ENCODE results near the gene ITPR2. TPM values are rescaled to one million over a fixed set of nuclear protein-coding genes. Genes with fewer than 3 reads are reported as not detected.
"Not testable (repeated sequence)": the region's sequence is repeated elsewhere in the genome, so short reads cannot be mapped to it uniquely, and the experiment has no call there.

Gene ITPR2
- total RNA-seq, 1 donor, result 33.4 TPM

DNA sequence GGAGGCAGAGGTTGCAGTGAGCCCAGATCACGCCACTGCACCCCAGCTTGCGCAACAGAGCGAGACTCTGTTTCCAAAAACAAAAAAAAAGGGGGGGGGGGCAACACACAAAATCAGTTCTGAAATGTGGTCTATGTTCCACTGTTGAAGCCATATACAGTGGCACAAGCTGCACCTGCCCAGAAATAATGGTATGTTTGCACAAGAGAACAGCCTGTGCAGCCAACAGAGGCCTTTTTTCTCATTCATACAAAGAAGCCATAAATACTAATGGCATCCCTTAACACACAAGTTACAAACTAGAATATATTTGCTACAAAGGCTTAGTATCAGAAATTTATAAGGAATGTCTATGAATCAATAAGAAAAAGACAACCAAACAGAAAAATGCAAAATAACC is 37.1 kb downstream of the ITPR2 start:
- H3K27me3 ChIP-seq (ENCODE audit: insufficient read depth, low read length), result no peaks in the 10 kb centered on the region
- H3K9me3 ChIP-seq (ENCODE audit: low read depth, low read length), result no peaks in the 10 kb centered on the region
- H3K4me3 ChIP-seq (ENCODE audit: low read length), result no peak overlapping the region
- peaks cover 29% of the 10 kb centered on the region for H3K4me1 ChIP-seq (ENCODE audit: insufficient read depth, low read length)

DNA sequence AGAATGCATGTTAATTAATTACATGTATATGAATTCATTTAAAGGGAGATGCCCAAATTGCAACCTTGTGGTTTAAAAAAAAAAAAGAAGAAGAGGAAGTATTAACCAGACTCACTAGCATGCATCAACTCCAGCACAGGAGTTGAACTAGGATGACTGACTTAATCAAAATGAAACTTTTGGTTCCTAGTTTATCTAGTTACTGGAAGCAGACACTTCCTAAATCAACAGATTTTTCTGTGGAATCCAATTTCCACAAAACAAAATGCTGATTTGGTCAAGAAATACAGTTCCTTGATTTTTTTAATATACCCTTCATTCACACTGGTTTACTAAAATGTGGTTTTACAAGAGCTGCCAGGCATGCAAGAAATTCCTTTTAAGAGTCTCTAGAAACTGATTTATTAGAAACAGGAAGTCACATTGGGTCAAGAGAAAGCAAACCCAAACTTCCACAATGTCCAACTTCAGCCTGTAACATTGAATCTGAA is 41.6 kb downstream of the ITPR2 start:
- H3K9me3 ChIP-seq (ENCODE audit: low read depth, low read length), result no peaks in the 10 kb centered on the region
- H3K4me1 ChIP-seq (ENCODE audit: insufficient read depth, low read length), result peaks cover 23% of the 10 kb centered on the region
- H3K4me3 ChIP-seq (ENCODE audit: low read length), result no peak overlapping the region
- H3K27me3 ChIP-seq (ENCODE audit: insufficient read depth, low read length), result no peaks in the 10 kb centered on the region

DNA sequence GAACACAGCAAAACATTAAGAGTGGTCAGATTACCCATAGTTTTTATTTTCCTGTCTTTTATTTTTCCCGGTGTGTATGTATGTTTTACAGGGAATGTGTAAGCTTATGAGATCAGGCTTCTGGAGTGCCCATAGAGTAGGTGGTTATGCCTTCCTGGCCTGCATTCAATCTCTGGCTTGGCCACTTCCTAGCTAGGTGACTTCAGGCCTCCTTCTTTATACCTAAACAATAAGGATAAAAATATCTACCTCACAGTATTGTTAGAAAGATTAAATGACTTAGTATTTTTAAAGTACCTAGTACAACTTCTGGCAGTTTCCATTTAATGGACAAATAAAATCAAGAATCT is 42.4 kb downstream of the ITPR2 start:
- peaks cover 23% of the 10 kb centered on the region for H3K4me1 ChIP-seq (ENCODE audit: insufficient read depth, low read length)
- no peak overlapping the region for H3K4me3 ChIP-seq (ENCODE audit: low read length)
- no peaks in the 10 kb centered on the region for H3K27me3 ChIP-seq (ENCODE audit: insufficient read depth, low read length)
- no peaks in the 10 kb centered on the region for H3K9me3 ChIP-seq (ENCODE audit: low read depth, low read length)

DNA sequence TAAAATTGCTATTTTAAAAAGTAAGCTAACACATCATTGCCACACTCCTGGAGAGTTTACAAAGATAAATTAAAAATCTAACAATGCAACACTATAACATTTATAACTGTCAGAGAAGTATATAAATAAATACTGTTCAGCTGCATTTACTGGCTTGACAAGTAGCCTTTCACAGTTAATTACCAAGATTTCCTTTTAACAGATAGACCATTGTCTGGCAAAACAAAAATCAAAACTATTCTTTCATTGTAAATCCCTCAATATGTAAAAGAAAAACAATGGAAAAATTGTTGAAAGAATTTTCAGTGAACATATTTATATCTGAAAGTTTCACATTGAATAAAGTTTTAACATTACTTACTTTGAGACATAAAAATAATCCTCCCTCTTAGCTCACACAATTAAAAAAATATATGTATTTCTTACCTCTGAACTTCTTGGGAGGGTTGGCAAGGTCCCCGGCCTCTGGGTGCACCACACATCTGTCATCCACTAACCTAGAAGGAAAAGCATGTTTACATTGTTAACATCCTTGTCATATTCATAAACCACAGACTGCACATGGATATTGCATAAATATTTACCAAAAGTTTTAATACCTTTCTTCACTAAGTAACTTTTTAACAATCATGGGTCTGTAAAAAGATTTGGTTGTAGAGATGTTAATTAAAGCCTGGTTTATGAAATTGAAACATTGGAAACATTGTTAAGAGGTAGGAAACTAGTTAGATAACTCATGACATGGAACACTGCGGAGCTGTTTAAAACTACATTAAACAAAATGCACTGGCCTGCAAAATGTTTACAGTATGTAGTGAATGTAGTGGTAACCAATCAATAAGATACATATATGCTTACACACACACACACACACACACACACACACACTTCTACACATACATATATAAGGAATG is 43.0 kb downstream of the ITPR2 start:
- peaks cover 23% of the 10 kb centered on the region for H3K4me1 ChIP-seq (ENCODE audit: insufficient read depth, low read length)
- H3K27me3 ChIP-seq (ENCODE audit: insufficient read depth, low read length), result no peaks in the 10 kb centered on the region
- no peak overlapping the region for H3K4me3 ChIP-seq (ENCODE audit: low read length)
- no peaks in the 10 kb centered on the region for H3K9me3 ChIP-seq (ENCODE audit: low read depth, low read length)

DNA sequence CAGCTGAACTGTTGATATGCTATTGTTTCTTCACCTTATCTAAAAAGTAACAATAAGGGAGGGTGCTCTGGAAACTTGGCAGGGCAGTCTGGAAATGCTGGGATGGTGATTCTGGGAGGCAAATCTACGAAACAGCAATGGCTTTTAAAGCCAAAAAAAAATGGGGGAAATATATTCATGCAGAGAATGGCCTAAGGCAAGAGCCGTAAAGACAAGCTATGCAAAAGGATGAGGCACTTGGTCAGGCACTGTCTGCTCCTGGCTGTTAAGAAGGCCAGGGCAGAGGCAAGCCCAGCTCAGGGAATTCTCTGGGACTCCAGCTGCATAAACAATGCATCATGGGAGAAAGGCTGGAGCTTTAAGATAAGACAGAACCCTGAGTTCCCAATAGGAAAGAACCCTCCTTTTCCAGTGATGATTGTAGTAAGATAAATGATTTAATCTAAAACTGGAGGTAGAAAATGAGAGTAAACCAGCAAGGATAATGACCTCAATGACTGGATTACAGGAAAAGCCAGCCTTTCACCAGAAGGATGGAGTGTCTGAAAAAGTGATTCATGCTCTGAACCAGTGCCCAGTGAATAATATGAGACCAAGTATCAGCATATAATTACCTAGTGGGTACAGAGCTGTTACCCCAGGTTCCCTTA is 46.0 kb downstream of the ITPR2 start:
- Histone ChIP-seq H3K9me3 (ENCODE audit: low read depth, low read length) (no peaks in the 10 kb centered on the region), H3K4me3 (ENCODE audit: low read length) (no peak overlapping the region), H3K27me3 (ENCODE audit: insufficient read depth, low read length) (no peaks in the 10 kb centered on the region), H3K4me1 (ENCODE audit: insufficient read depth, low read length) (peaks cover 14% of the 10 kb centered on the region)

DNA sequence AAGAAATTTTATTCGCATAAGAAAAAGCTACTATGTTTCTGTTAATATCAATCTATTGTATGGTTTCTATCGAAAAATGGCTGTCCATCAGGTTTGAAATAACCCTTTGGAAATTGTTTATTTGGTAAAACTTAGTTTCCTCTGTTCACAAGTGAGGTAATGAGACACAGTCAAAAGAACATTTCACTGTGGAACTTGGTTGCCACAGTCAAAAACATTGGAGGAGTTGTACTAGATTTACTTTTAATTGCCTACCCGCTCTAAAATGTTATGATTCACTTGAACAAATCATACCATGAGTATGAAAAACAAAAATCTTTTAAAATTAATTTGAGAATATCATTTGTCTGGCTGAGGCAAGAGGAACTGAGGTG is 46.5 kb downstream of the ITPR2 start:
- no peaks in the 10 kb centered on the region for H3K27me3 ChIP-seq (ENCODE audit: insufficient read depth, low read length)

DNA sequence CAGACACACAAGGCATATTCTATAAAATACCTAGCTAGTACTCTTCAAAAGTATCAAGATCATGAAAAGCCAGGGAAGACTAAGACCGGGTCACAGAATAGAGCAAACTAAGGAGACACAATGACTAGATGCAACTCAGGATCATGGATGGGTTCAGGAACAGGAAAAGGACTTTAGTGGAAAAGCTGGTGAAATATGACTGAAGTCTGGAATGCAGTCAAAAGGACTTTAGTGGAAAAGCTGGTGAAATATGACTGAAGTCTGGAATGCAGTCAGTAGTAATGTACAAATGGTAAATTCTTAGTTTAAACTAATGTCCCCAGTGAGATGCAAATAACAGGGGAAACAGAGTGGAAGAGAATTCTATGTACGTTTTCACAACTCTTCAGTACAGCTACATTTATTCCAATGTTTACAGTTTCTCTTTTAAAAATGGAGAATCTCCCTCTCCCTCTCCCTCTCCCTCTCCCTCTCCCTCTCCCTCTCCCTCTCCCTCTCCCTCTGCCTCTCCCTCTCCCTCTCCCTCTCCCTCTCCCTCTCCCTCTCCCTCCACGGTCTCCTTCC is 49.1 kb downstream of the ITPR2 start:
- H3K4me1 ChIP-seq (ENCODE audit: insufficient read depth, low read length); H3K27me3 ChIP-seq (ENCODE audit: insufficient read depth, low read length); H3K4me3 ChIP-seq (ENCODE audit: low read length); H3K9me3 ChIP-seq (ENCODE audit: low read depth, low read length): not testable (repeated sequence)

More for the DNA sequence above, 46.5 kb downstream of the ITPR2 start:
- Histone ChIP-seq H3K9me3 (ENCODE audit: low read depth, low read length) (no peaks in the 10 kb centered on the region), H3K4me3 (ENCODE audit: low read length) (no peak overlapping the region), H3K4me1 (ENCODE audit: insufficient read depth, low read length) (peaks cover 9% of the 10 kb centered on the region)

DNA sequence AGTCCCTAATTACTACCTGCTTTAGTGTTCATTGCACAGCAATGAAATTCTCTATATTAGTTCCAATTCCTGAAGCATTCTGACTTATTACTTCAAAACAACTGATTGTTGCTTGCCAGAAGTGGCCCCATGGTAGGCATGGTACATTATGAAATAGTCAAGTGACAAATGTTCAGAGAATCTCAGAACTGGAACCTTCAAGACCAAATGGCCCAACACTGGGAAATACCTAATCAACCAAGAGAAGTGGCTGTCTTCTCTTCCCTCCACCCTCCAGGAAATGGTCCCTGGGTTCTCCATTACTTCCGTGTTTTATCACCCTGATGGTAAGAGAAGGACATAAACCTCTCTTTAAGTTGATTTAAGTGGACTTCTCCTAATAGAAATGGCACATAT is 49.9 kb downstream of the ITPR2 start:
- no peaks in the 10 kb centered on the region for H3K9me3 ChIP-seq (ENCODE audit: low read depth, low read length)
- no peaks in the 10 kb centered on the region for H3K4me1 ChIP-seq (ENCODE audit: insufficient read depth, low read length)

DNA sequence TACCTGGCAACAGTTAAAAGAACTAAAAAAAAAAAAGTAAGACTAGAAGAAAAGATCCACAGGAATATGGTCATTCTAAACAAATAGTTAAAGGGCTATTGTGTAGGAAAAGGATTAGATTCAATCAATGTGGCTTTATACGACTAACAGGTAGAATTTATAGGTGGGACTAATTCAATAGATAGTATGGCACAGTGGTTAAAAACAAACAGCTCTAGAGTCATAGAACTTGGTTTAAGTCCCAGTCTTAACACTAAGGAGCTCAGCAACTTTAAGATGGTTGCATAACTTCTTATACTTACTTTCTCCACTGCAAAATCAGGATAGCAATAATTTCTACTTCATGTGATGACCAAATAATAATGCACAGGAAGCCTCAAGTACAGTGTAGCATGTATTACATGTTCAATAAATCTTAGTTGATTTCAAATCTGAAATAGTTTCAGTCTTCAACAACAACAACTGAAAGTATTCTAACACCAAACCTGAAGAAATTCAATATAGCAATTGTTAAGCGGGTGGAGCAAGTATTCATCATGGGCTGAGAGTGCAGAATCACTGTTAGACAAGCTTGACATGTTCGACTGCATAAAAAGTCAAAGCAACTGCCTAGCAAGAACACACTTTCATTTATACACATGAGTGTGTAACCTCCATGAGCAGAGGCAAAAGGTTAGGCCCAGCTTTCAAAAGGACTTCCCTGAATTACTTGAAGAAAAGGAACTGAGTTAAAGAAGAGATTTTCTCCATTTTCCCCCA is 50.4 kb downstream of the ITPR2 start:
- Histone ChIP-seq H3K4me1 (ENCODE audit: insufficient read depth, low read length) (no peaks in the 10 kb centered on the region), H3K9me3 (ENCODE audit: low read depth, low read length) (peaks cover under 1% of the 10 kb centered on the region), H3K4me3 (ENCODE audit: low read length) (no peak overlapping the region), H3K27me3 (ENCODE audit: insufficient read depth, low read length) (no peaks in the 10 kb centered on the region)

More for the DNA sequence above, 49.9 kb downstream of the ITPR2 start:
- H3K4me3 ChIP-seq (ENCODE audit: low read length), result no peak overlapping the region
- H3K27me3 ChIP-seq (ENCODE audit: insufficient read depth, low read length), result no peaks in the 10 kb centered on the region

DNA sequence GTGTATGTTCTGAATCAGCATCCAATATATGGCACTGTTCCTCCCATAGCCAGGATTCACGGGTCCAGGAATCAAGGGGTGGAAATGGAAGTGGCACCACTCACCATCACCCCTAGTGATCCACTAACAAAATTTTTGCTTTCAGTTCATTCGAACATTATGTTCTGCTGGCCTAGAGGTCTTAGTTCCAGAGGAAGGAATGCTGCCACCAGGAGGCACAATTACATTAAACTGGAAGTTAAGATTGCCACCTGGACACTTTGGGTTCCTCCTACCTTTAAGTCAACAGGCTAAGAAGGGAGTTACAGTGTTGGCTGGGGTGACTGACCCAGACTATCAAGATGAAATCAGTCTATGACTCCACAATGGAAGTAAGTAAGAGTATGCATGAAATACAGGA is 52.3 kb downstream of the ITPR2 start:
- H3K9me3 ChIP-seq (ENCODE audit: low read depth, low read length); H3K4me3 ChIP-seq (ENCODE audit: low read length); H3K27me3 ChIP-seq (ENCODE audit: insufficient read depth, low read length); H3K4me1 ChIP-seq (ENCODE audit: insufficient read depth, low read length): not testable (repeated sequence)

DNA sequence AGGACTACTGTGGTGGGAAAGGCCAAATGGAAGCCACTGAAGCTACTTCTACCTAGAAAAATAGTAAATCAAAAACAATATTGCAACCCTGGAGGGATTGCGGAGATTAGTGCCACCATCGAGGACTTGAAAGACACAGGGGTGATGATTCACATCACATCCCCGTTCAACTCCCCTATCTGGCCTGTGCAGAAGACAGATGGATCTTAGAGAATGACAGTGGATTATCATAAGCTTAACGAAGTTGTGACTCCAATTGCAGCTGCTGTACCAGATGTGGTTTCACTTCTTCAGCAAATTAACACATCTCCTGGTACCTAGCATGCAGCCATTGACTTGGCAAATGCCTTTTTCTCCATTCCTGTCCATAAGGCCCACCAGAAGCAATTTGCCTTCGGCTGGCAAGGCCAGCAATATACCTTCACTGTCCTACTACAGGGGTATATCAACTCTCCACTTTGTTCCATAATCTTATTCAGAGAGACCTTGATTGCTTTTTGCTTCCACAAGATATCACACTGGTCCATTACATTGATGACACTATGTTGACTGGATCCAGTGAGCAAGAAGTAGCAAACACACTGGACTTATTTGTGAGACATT is 54.7 kb downstream of the ITPR2 start:
- not testable (repeated sequence) for H3K27me3 ChIP-seq (ENCODE audit: insufficient read depth, low read length); H3K4me1 ChIP-seq (ENCODE audit: insufficient read depth, low read length); H3K4me3 ChIP-seq (ENCODE audit: low read length); H3K9me3 ChIP-seq (ENCODE audit: low read depth, low read length)

DNA sequence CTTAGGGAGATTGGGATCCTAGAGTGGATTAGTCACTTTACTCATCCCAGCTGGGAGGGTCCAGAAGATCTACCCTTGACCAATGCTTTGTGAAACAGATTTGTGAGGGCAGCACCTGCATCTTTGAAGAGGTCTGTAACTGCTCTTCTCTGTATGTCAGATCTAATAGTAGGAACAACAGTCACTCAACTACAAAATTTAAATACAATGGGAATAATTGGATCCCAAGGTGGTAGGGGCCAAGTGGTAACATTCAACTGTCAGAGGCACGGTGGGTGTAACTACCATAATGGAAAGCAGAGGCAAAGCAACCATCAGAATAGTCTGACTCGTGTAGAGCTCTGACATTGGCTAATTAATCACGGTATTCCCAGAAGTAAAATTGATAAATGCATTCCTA is 55.8 kb downstream of the ITPR2 start:
- H3K4me3 ChIP-seq (ENCODE audit: low read length), result no peak overlapping the region
- H3K4me1 ChIP-seq (ENCODE audit: insufficient read depth, low read length), result no peaks in the 10 kb centered on the region
- H3K9me3 ChIP-seq (ENCODE audit: low read depth, low read length), result peaks cover 7% of the 10 kb centered on the region
- no peaks in the 10 kb centered on the region for H3K27me3 ChIP-seq (ENCODE audit: insufficient read depth, low read length)

DNA sequence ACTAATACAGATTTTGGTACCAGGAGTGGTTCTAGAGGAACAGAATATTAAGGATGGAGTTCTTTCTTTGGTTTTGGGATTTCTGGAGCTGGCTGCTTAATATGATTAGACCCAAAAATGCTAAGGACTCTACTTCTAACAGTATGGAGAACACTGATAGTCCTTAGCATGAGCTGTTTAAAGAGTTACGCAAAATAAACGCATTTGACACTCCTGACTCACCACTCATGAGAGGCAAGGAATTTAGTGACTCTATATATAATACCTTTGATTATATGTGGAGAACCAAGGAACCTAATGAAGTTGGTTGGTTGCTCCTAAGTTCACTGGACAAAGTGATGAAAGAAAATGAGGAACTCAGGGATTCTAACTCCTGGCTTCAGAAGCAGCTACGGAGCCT is 57.0 kb downstream of the ITPR2 start:
- not testable (repeated sequence) for H3K9me3 ChIP-seq (ENCODE audit: low read depth, low read length); H3K27me3 ChIP-seq (ENCODE audit: insufficient read depth, low read length); H3K4me1 ChIP-seq (ENCODE audit: insufficient read depth, low read length); H3K4me3 ChIP-seq (ENCODE audit: low read length)

DNA sequence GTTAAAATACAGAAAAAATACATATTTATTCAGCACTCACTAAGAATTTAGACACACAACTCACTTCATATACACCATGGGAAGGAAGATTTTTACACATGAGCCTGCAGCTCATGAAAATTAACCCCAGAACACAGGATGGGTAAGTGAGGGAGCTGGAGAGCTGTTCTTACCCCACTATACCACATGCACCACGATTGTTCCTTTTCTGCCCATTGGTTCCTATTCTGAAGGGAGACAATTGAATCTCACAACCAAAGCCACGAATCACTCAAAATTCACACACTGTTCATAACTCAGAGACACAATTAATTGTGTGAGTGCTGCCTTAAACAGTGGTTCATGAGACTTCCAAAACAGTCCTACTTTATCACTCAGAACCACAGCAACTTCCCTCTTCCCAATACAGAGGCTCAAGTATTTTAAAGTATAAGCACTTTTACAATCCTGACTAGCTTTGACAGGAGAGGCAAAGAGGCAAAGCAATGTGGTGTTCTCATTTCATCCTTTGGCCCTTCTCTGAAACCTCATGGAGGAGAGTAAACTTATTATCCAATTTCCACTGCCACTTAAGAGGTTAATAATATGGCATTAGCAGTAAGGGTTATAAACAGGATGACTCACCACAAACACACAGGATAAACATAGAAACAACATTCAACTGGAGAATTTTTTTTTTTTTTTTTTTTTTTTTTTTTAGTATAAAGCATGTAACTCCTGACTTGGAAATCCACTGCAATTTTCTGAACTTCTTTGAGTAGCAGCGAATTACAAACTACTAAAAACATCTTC is 59.5 kb downstream of the ITPR2 start:
- no peak overlapping the region for H3K4me3 ChIP-seq (ENCODE audit: low read length)
- peaks cover 7% of the 10 kb centered on the region for H3K9me3 ChIP-seq (ENCODE audit: low read depth, low read length)
- H3K27me3 ChIP-seq (ENCODE audit: insufficient read depth, low read length), result no peaks in the 10 kb centered on the region
- H3K4me1 ChIP-seq (ENCODE audit: insufficient read depth, low read length), result peaks cover 17% of the 10 kb centered on the region
